Hepatocyte (in vitro differentiated cells): ENCODE data around the gene FN1. TPM values are rescaled to one million over a fixed set of nuclear protein-coding genes. Genes with fewer than 3 reads are reported as not detected.

Experiments used
- DNase-seq: peaks from one replicate; pipeline ENCODE4 v3.0.0-alpha.2; 2016; ENCODE audit warnings: low spot score
- H2AFZ ChIP-seq: fragments of 200-600 bp; sonication (generic); 2 replicates; pipeline ENCODE4 v1.6.0; 2016; ENCODE audit warnings: antibody characterized with exemption, mild to moderate bottlenecking
- H3K27ac ChIP-seq: fragments of 200-600 bp; sonication (generic); 2 replicates; pipeline ENCODE4 v1.5.1; 2016; ENCODE audit warnings: mild to moderate bottlenecking
- H3K27me3 ChIP-seq: fragments of 200-600 bp; sonication (generic); 2 replicates; pipeline ENCODE4 v1.6.1; 2016
- H3K36me3 ChIP-seq: fragments of 200-600 bp; sonication (generic); replicated peaks from 2 replicates; pipeline ENCODE4 v1.5.1; 2016; ENCODE audit warnings: low read depth; ENCODE audit not compliant: insufficient read depth
- H3K4me1 ChIP-seq: fragments of 200-600 bp; sonication (generic); 2 replicates; pipeline ENCODE4 v1.5.1; 2016; ENCODE audit warnings: mild to moderate bottlenecking, moderate library complexity; ENCODE audit not compliant: insufficient read depth
- H3K4me2 ChIP-seq: fragments of 200-600 bp; sonication (generic); 2 replicates; pipeline ENCODE4 v1.6.0; 2016
- H3K4me3 ChIP-seq: fragments of 200-600 bp; sonication (generic); 2 replicates; pipeline ENCODE4 v1.5.1; 2016; ENCODE audit warnings: mild to moderate bottlenecking
- H3K79me2 ChIP-seq: fragments of 200-600 bp; sonication (generic); 2 replicates; pipeline ENCODE4 v1.6.0; 2017; ENCODE audit warnings: mild to moderate bottlenecking
- H3K9me2 ChIP-seq: fragments of 200-600 bp; sonication (generic); replicated peaks from 2 replicates; pipeline ENCODE4 v1.6.0; 2017; ENCODE audit warnings: mild to moderate bottlenecking; ENCODE audit not compliant: insufficient read depth
- H3K9me3 ChIP-seq: fragments of 200-600 bp; sonication (generic); 2 replicates; pipeline ENCODE4 v1.5.1; 2016; ENCODE audit warnings: low read depth, mild to moderate bottlenecking
- H4K20me1 ChIP-seq: fragments of 200-600 bp; sonication (generic); 2 replicates; pipeline ENCODE4 v1.6.0; 2016; ENCODE audit warnings: mild to moderate bottlenecking; ENCODE audit not compliant: insufficient read depth, poor library complexity, severe bottlenecking
- EZH2 ChIP-seq: fragments of 200-600 bp; sonication (generic); IDR thresholded peaks from 2 replicates; pipeline ENCODE4 v1.6.1; 2016; ENCODE audit warnings: antibody characterized with exemption, mild to moderate bottlenecking, borderline replicate concordance
- EZH2phosphoT487 ChIP-seq: fragments of 200-600 bp; sonication (generic); IDR thresholded peaks from one replicate; pipeline ENCODE4 v1.6.1; 2018; ENCODE audit warnings: antibody characterized with exemption, mild to moderate bottlenecking, low read depth, moderate library complexity; ENCODE audit not compliant: unreplicated experiment, severe bottlenecking
- WGBS: methylation state at CpG from one replicate; pipeline ENCODE4 v1.1.6; 2016; ENCODE audit warnings: low lambda C conversion rate; ENCODE audit errors: missing lambda C conversion rate; 5-methylcytosine and 5-hydroxymethylcytosine counted together
- polyA plus RNA-seq: library from polyadenylated mRNA; unstranded; fragments of >200 nt; fragmentation: Nextera tagmentation; extraction: Ambion mirVana; gene quantifications from 2 replicates; pipeline ENCODE4 v1.2.1, GENCODE V29; 2016
- total RNA-seq: library from RNA; depleted of rRNA; stranded (reverse); fragments of >200 nt; gene quantifications from 2 replicates; pipeline ENCODE4 v1.2.3, GENCODE V29; 2014
- TF ChIP-seq, protein P1 (sequence below): fragments of 200-600 bp; sonication (generic); IDR thresholded peaks from 2 replicates; pipeline ENCODE4 v1.5.1; 2016; ENCODE audit warnings: antibody characterized with exemption, mild to moderate bottlenecking; ENCODE audit not compliant: poor library complexity

The FN1 gene
- total and polyA plus RNA-seq, 2 experiments from 2014 or later = 1,650 to 3,020 TPM

DNA sequence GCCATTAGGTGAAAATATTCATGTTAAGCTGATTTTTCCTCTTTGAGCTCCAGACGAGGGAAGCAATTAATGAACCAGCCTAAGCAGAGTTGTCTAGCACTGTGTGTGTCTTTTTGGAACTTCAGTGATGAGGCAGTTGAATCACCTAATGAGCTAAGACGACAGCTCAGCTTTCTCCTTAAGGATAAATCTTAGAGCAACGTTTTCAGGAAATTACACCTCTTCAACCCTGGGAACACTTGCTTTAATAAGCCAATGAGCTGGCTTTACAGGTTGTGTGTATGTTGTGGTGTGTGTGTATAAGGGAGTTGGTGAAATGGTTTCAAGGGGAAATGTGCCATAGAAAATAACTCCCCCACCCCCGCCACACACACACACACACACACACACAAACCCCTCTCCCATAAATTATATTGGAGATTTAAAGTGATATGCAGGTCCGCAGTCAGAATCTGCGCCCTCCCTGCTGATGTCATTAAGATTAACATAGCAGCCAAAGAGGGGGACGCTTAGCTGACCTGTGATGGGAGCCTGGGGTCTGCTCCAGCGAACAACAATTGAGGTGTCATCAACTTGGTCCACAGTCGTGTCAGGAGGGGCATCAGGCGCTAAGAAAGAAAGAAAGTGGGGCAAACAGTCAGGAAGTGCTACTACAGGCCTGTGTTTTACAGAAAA is 28.1 kb downstream of the FN1 start:
- TF ChIP-seq, protein P1, sequence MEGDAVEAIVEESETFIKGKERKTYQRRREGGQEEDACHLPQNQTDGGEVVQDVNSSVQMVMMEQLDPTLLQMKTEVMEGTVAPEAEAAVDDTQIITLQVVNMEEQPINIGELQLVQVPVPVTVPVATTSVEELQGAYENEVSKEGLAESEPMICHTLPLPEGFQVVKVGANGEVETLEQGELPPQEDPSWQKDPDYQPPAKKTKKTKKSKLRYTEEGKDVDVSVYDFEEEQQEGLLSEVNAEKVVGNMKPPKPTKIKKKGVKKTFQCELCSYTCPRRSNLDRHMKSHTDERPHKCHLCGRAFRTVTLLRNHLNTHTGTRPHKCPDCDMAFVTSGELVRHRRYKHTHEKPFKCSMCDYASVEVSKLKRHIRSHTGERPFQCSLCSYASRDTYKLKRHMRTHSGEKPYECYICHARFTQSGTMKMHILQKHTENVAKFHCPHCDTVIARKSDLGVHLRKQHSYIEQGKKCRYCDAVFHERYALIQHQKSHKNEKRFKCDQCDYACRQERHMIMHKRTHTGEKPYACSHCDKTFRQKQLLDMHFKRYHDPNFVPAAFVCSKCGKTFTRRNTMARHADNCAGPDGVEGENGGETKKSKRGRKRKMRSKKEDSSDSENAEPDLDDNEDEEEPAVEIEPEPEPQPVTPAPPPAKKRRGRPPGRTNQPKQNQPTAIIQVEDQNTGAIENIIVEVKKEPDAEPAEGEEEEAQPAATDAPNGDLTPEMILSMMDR = no peak
- TF ChIP-seq EZH2phosphoT487 = no peak
- TF ChIP-seq EZH2 = no peak
- H3K9me3 ChIP-seq = no peaks in the 10 kb centered on the region
- DNase-seq = no peak
- H3K4me1 ChIP-seq = no peaks in the 10 kb centered on the region
- no peaks in the 10 kb centered on the region for H3K27me3 ChIP-seq
- H3K9me2 ChIP-seq = no peaks in the 10 kb centered on the region
- no peaks in the 10 kb centered on the region for H4K20me1 ChIP-seq
- 76% methylated on average over 10 of the region's 10 CpGs for WGBS
- no peak overlapping the region for H3K27ac ChIP-seq
- H2AFZ ChIP-seq = no peak overlapping the region
- peaks cover 4% of the 10 kb centered on the region for H3K79me2 ChIP-seq
- no peak overlapping the region for H3K4me3 ChIP-seq
- peaks cover 6% of the 10 kb centered on the region for H3K36me3 ChIP-seq
- no peak overlapping the region for H3K4me2 ChIP-seq

DNA sequence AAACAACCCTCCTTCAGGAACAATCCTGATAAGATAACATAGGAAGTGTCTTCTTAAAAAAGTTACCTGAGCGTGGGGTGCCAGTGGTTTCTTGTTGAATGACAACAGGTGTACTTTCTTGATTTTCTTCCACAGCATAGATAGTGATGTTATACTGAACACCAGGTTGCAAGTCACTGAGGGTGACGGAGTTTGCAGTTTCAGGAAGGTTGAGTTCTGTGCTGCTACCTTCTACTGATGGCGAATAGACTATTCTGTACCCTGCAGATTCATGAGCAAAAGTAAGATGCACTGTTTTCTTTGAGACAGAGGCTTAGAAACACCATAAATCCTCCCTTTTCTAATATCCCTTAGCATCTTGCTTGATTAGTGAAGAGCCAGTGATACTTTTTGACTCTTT is 28.8 kb downstream of the FN1 start:
- no peak overlapping the region for H3K4me2 ChIP-seq
- no peak overlapping the region for H2AFZ ChIP-seq
- 96% methylated on average over 3 of the region's 3 CpGs for WGBS
- H3K4me1 ChIP-seq = no peaks in the 10 kb centered on the region
- H3K4me3 ChIP-seq = no peak overlapping the region
- H4K20me1 ChIP-seq = no peaks in the 10 kb centered on the region
- TF ChIP-seq EZH2 = no peak
- DNase-seq = no peak
- no peaks in the 10 kb centered on the region for H3K9me2 ChIP-seq
- peaks cover 4% of the 10 kb centered on the region for H3K79me2 ChIP-seq
- no peaks in the 10 kb centered on the region for H3K9me3 ChIP-seq
- peaks cover 6% of the 10 kb centered on the region for H3K36me3 ChIP-seq
- no peaks in the 10 kb centered on the region for H3K27me3 ChIP-seq
- H3K27ac ChIP-seq = no peak overlapping the region

DNA sequence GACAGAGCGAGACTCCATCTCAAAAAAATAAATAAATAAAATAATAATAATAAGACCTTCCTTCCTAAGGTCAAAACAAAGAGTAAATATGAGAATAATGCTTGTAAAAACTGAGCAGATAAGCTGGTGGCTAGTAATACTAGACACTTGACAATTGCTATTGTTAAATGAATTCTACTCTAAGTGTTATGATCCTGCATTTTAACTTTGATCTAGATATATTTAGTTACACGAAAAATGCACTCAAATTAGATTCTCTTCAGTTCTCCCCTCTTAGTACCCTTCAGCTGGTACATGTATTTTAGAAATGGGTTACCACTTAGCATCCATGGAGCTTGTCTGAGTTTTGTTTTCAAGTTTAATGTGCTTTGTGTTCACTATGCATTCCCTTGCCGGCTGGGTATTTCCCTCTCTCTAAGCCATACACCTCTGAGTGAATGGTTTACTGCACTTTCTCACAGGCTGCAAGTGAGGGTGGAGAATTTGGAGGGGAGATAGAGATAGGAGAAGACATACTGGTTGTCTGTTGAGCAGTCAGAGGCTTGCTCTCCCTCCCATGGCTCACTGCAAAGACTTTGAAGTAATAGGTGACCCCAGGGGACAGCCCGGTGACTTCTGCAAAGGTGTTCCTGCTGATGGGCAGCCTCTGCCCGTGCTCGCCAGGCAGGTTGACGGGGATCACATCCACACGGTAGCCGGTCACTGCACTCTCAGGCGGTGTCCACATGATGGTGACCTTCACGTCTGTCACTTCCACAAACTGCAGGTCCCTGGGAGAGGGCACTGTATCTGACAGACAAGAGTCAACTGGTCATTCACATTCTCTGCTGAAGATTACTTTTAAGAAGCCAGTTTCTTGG is 29.9 kb downstream of the FN1 start:
- no peak overlapping the region for H3K4me3 ChIP-seq
- H3K27me3 ChIP-seq = no peaks in the 10 kb centered on the region
- no peaks in the 10 kb centered on the region for H3K4me1 ChIP-seq
- H3K9me2 ChIP-seq = no peaks in the 10 kb centered on the region
- TF ChIP-seq EZH2 (no peak), EZH2phosphoT487 (no peak)
- TF ChIP-seq, protein P1 = no peak
- no peak overlapping the region for H3K27ac ChIP-seq
- no peaks in the 10 kb centered on the region for H4K20me1 ChIP-seq
- no peaks in the 10 kb centered on the region for H3K9me3 ChIP-seq
- H3K36me3 ChIP-seq = peaks cover 6% of the 10 kb centered on the region
- H3K79me2 ChIP-seq = peaks cover 4% of the 10 kb centered on the region
- DNase-seq = no peak
- no peak overlapping the region for H2AFZ ChIP-seq
- no peak overlapping the region for H3K4me2 ChIP-seq
- 95% methylated on average over 11 of the region's 11 CpGs for WGBS
